Adrenal gland (tissue), 5 donors: ENCODE data around the gene APOA1.

Experiments
- CTCF ChIP-seq, 6 experiments: fragments of 450-650 bp in 4 of 6; fragments of 200-600 bp in 2 of 6; sonication (generic) in 1 of 6; IDR thresholded peaks; 1 replicate in 5 of 6; 2 replicates in 1 of 6; pipeline versions ENCODE4 v1.5.1 to v1.8.0; 2016 to 2021; ENCODE audit warnings: antibody characterized with exemption in 6 of 6, mild to moderate bottlenecking in 2 of 6, moderate library complexity in 1 of 6
- POLR2A ChIP-seq, 2 donors: fragments of 450-650 bp; IDR thresholded peaks; one replicate each; pipeline ENCODE4 v1.6.1; 2017; ENCODE audit warnings: antibody characterized with exemption in 2 of 2, mild to moderate bottlenecking in 2 of 2, moderate library complexity in 1 of 2
- donor health status: DM: no; HTN: no; CAD: no.

- TF ChIP-seq CTCF (IDR thresholded peaks at IDR 0.05) = no peak
- TF ChIP-seq POLR2A (IDR thresholded peaks at IDR 0.05) = no peak
Measured at GRCh38 chr11:116857936-116858335, 20.5 kb upstream of the APOA1 start.
